Astrocyte (in vitro differentiated cells and primary cell): ENCODE measurements around the gene AGXT. TPM values are rescaled to one million over a fixed set of nuclear protein-coding genes. Genes with fewer than 3 reads are reported as not detected.

ENCODE experiments used
- DNase-seq: peaks from one replicate; pipeline ENCODE4 v3.0.0-alpha.2; 2010; ENCODE audit warnings: low read depth
- FAIRE-seq: peaks from 2 replicates; lab custom pipeline; 2011; peaks lifted over from hg19 to GRCh38; lab: Jason Lieb, UNC
- H2AFZ ChIP-seq: 2 replicates; pipeline ENCODE4 v1.6.0; 2012; ENCODE audit warnings: low read depth, low read length, inconsistent platforms
- H3K27ac ChIP-seq: 2 replicates; pipeline ENCODE4 v1.5.1; 2011; ENCODE audit warnings: low read depth, low read length, inconsistent platforms
- H3K27me3 ChIP-seq: 2 replicates; pipeline ENCODE4 v1.6.0; 2011; ENCODE audit warnings: low read length, inconsistent platforms; ENCODE audit not compliant: insufficient read depth
- H3K36me3 ChIP-seq: 2 replicates; pipeline ENCODE4 v1.5.1; 2011; ENCODE audit warnings: low read length, inconsistent platforms; ENCODE audit not compliant: insufficient read depth
- H3K4me1 ChIP-seq: 2 replicates; pipeline ENCODE4 v1.5.1; 2011; ENCODE audit warnings: low read length, inconsistent platforms; ENCODE audit not compliant: insufficient read depth
- H3K4me2 ChIP-seq: 2 replicates; pipeline ENCODE4 v1.6.0; 2012; ENCODE audit warnings: low read length, inconsistent platforms
- H3K4me3 ChIP-seq: 2 replicates; pipeline ENCODE4 v1.5.1; 2011; ENCODE audit warnings: low read depth, mild to moderate bottlenecking, low read length, inconsistent platforms; ENCODE audit not compliant: insufficient read depth
- H3K79me2 ChIP-seq: 2 replicates; pipeline ENCODE4 v1.6.0; 2012; ENCODE audit warnings: mild to moderate bottlenecking, low read length, inconsistent platforms; ENCODE audit not compliant: insufficient read depth
- H3K9ac ChIP-seq: 2 replicates; pipeline ENCODE4 v1.6.0; 2012; ENCODE audit warnings: mild to moderate bottlenecking, low read length, inconsistent platforms
- H3K9me3 ChIP-seq: 2 replicates; pipeline ENCODE4 v1.5.1; 2012; ENCODE audit warnings: low read depth, mild to moderate bottlenecking, low read length, inconsistent platforms; ENCODE audit not compliant: insufficient read depth
- H4K20me1 ChIP-seq: 2 replicates; pipeline ENCODE4 v1.6.0; 2012; ENCODE audit warnings: low read length, inconsistent platforms; ENCODE audit not compliant: insufficient read depth
- H3K27ac Mint-ChIP-seq: one replicate; pipeline ENCODE4 v1.8.0; 2021; ENCODE audit warnings: mild to moderate bottlenecking, mixed read lengths; ENCODE audit not compliant: unreplicated experiment
- H3K27me3 Mint-ChIP-seq: one replicate; pipeline ENCODE4 v1.8.0; 2021; ENCODE audit warnings: low read depth, mixed read lengths; ENCODE audit not compliant: unreplicated experiment
- H3K36me3 Mint-ChIP-seq: one replicate; pipeline ENCODE4 v1.8.0; 2021; ENCODE audit warnings: low read depth, mixed read lengths; ENCODE audit not compliant: unreplicated experiment
- H3K4me1 Mint-ChIP-seq: one replicate; pipeline ENCODE4 v1.8.0; 2021; ENCODE audit warnings: low read depth, mixed read lengths; ENCODE audit not compliant: unreplicated experiment
- H3K4me3 Mint-ChIP-seq: one replicate; pipeline ENCODE4 v1.8.0; 2021; ENCODE audit warnings: mild to moderate bottlenecking, moderate library complexity, mixed read lengths; ENCODE audit not compliant: unreplicated experiment
- H3K9me3 Mint-ChIP-seq: one replicate; pipeline ENCODE4 v1.8.0; 2021; ENCODE audit warnings: mild to moderate bottlenecking, mixed read lengths; ENCODE audit not compliant: unreplicated experiment
- CTCF ChIP-seq: IDR thresholded peaks from 2 replicates; pipeline ENCODE4 v1.5.1; 2011; ENCODE audit warnings: low read depth, mild to moderate bottlenecking, inconsistent platforms, low read length, moderate library complexity; ENCODE audit not compliant: insufficient read depth
- EZH2 ChIP-seq: IDR thresholded peaks from 2 replicates; pipeline ENCODE4 v1.6.1; 2012; ENCODE audit warnings: mild to moderate bottlenecking, low read length, inconsistent platforms; ENCODE audit not compliant: insufficient read depth
- total RNA-seq: library from RNA; stranded (reverse); gene quantifications from 2 replicates; pipeline ENCODE4 v1.2.1, GENCODE V29; 2021

Gene AGXT
- total RNA-seq, 1 donor from 2014 or later = not detected

GRCh38 chr2:240926516-240927389 lies 58.1 kb downstream of the AGXT start:
- Histone ChIP-seq H3K9me3 (no peaks in the 10 kb centered on the region), H3K4me2 (peak overlapping the region; percentile 23), H3K36me3 (no peaks in the 10 kb centered on the region), H3K4me3 (no peak overlapping the region), H4K20me1 (no peaks in the 10 kb centered on the region), H3K27ac (no peak overlapping the region), H3K79me2 (no peaks in the 10 kb centered on the region), H3K9ac (peak overlapping the region; percentile 14), H3K4me1 (peaks cover 14% of the 10 kb centered on the region), H2AFZ (no peak overlapping the region), H3K27me3 (peaks cover 7% of the 10 kb centered on the region)
- Mint-ChIP-seq H3K27me3 (peaks cover 29% of the 10 kb centered on the region), H3K9me3 (peaks cover 4% of the 10 kb centered on the region), H3K36me3 (no peaks in the 10 kb centered on the region), H3K4me3 (no peak overlapping the region), H3K27ac (no peak overlapping the region), H3K4me1 (no peaks in the 10 kb centered on the region)
- TF ChIP-seq EZH2 (no peak), CTCF (no peak)
- no peak for DNase-seq
- no peak for FAIRE-seq

GRCh38 chr2:240927390-240927781 lies 58.8 kb downstream of the AGXT start:
- TF ChIP-seq EZH2 (no peak), CTCF (no peak)
- peaks cover 33% of the 10 kb centered on the region for H3K27me3 Mint-ChIP-seq
- Histone ChIP-seq H3K27me3 (peaks cover 7% of the 10 kb centered on the region), H3K79me2 (no peaks in the 10 kb centered on the region), H3K9ac (no peak overlapping the region), H3K27ac (no peak overlapping the region), H3K4me3 (no peak overlapping the region), H3K36me3 (no peaks in the 10 kb centered on the region), H3K9me3 (no peaks in the 10 kb centered on the region), H3K4me2 (no peak overlapping the region), H4K20me1 (no peaks in the 10 kb centered on the region), H2AFZ (no peak overlapping the region), H3K4me1 (peaks cover 8% of the 10 kb centered on the region)
- DNase-seq (no peak), FAIRE-seq (no peak)
- H3K4me3 Mint-ChIP-seq = no peak overlapping the region
- no peaks in the 10 kb centered on the region for H3K36me3 Mint-ChIP-seq
- no peaks in the 10 kb centered on the region for H3K4me1 Mint-ChIP-seq
- no peak overlapping the region for H3K27ac Mint-ChIP-seq
- peaks cover 4% of the 10 kb centered on the region for H3K9me3 Mint-ChIP-seq
